ENCODE measurements around the gene PDC.

PDC gene

DNA sequence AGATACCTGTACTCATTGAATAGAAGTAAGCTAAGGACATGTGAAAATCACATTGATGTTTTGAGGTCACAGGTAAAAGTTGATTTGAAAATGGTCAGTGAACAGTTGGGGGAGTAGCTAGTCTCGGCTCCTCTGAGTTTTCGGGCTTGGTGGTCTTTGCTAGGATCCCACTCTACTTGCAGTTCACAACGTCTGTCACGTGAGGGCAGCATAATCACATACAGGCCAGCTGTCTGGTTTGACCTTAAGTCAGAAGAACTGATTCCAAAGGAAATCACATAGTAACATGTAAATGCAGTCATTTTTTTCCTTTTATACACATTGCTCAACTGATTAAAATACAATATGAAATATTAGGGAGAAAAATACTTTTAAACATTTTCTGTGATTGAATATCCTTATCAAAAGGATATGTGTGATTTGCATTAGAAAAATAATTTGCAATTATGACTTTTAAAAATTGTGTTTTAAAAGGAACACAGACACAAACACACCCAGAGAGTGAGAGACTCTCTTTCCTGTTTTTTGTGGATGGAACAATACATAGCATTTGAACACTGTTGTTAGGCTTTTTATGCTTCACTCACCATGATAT, 21.8 kb upstream of the PDC start:
- TF ChIP-seq, protein P1, sequence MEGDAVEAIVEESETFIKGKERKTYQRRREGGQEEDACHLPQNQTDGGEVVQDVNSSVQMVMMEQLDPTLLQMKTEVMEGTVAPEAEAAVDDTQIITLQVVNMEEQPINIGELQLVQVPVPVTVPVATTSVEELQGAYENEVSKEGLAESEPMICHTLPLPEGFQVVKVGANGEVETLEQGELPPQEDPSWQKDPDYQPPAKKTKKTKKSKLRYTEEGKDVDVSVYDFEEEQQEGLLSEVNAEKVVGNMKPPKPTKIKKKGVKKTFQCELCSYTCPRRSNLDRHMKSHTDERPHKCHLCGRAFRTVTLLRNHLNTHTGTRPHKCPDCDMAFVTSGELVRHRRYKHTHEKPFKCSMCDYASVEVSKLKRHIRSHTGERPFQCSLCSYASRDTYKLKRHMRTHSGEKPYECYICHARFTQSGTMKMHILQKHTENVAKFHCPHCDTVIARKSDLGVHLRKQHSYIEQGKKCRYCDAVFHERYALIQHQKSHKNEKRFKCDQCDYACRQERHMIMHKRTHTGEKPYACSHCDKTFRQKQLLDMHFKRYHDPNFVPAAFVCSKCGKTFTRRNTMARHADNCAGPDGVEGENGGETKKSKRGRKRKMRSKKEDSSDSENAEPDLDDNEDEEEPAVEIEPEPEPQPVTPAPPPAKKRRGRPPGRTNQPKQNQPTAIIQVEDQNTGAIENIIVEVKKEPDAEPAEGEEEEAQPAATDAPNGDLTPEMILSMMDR (IDR thresholded peaks at IDR 0.05), result peak; percentile 100

DNA sequence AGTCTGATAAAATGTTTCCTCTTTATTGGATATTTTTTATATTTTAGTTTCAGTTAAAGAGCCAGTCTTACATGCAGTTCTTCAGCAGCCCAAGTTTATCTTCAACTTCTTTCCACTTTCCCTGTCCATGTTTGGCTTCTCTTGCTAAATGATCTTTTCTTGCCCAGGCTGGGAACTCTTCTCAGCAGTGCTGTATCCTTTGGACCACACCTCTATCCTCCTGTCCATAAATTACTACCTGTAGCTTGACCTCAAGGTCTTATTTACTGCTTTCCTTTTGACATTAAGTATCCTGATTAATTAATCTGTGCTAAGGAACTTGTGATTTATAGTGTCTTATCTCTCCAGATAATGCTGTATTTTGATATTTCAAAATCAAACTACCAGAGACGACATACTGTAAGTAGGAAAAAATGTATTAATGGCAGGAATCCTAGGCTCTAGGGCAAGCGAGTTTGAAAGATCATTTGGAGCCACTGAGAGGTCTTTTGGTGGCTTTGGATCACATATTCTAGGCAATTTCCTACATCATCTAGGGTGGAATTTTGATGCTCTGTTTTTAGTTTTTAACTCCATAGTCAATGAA, 20.5 kb upstream of the PDC start:
- TF ChIP-seq, protein P1 (IDR thresholded peaks at IDR 0.05), result no peak

DNA sequence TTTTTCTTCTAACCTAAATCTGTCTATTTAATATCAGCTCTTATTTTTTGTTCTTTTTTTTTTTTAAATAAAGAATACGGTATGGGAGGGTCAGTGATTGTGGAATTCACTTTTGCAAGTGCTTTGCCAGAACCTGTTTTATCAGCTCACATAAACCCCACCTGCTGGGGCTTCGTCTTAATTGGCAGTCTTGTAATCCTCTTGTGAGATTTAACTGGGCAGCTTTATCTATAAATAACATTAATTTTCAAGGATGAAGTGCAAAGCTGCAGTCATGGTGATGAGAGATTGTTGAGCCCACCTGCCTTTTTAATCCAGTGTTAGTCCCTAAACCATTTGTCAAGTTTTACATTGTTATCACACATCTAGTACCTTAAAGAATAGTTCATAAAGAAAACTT, 18.2 kb upstream of the PDC start:
- TF ChIP-seq, protein P1 (IDR thresholded peaks at IDR 0.05), result no peak

DNA sequence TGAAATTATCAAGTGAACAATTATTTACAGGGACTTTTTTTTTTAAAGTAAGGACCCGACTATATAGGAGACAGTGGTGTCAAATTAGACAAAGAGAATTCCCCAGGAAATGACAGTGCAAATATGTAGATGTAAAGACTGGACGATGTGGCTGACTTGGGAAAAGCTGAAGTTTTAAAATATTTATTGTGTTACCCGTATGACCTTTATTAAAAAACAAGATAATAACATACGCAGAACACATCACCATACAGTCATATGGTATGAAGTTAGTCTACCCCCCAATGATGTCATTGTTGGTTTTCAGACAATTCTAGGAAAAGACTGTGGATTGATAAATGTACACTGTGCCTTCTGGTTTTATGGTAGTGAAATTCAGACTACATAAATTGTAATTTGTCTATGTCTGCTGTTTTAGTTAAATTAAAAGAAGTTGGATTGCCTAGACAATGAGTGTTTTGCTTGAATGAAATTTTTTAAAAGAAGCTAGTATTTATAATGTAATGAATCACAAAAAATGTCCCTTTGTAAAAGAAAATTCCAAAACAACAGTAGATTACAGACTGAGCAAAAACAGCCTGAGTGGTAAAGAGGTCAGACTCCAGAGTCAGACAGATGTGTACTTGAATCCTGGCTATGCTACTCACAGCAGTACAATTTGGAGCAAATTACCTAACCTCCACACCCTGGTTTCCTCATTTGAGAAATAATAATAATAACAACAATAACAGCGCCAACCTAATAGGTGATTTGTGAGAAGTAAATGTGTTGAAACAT, 15.5 kb upstream of the PDC start:
- TF ChIP-seq, protein P1 (IDR thresholded peaks at IDR 0.05), result no peak

DNA sequence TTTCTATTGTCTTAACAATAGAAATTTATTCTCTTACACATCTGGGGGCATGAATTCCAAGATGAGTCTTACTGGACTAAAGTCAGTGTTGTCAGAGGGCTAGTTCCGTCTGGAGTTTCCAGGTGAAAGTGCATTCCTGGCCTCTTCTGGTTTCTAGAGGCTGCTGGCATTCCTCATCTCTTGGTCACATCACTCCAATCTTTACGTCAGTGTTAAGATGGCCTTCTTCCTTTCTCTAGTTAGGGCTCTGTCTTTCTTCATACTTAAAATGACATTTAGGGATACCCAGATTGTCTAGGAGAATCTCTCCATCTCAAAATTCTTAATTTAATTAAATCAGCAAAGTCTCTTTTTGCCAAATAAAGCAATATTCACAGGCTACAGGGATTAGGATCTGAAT, 13.3 kb upstream of the PDC start:
- TF ChIP-seq, protein P1 (IDR thresholded peaks at IDR 0.05), result no peak

DNA sequence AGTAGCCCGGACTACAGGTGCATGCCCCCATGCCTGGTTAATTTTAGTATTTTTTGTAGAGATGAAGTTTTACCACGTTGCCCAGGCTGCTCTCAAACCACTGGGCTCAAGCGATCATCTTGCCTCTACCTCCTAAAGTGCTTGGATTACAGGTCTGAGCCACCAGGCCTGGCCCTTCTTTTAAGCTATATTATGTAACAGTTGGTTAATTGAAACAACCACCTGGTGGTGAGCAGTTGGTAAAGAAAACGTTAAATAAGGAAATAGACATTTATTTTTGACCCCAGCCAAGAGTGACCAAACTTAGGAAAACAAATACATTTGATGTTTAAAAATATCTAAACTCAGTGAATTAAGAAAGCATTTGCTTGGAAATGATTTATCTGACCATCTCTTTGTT, 12.1 kb upstream of the PDC start:
- TF ChIP-seq, protein P1 (IDR thresholded peaks at IDR 0.05), result no peak

DNA sequence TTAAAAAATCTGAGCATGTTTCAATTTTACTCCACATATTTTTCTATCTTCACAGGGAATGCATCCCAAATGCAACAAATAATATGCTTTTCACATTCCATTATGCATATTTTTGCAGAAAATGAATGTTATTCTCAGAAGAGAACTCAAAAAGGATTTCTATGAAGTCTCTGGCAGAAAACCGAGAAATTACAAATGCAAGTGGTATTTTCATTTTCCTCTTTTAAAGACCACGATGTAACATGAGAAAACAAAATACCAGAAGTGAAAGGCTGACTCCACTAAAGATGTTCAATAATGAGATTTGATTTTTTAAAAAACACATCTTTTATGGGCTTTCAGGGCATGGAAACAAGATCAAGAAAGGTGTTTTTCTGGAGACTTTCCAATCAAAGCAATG, 5.0 kb upstream of the PDC start:
- TF ChIP-seq, protein P1 (IDR thresholded peaks at IDR 0.05), result no peak
